Stromal cell of bone marrow (primary cell): ENCODE results near the gene DOCK8.

Experiments
- DNase-seq: peaks from one replicate; pipeline ENCODE4 v3.0.0-alpha.2; 2012; ENCODE audit warnings: low read depth

Gene DOCK8

GRCh38 chr9:503881-504852, 289.5 kb downstream of the DOCK8 start, which contains the start of gene KANK1:
Gene KANK1 (plus strand): TSS chr9:504695.
- peak; percentile 12 for DNase-seq

- DNase-seq: no peak
These were observed 290.5 kb downstream of the DOCK8 start for GRCh38 chr9:504921-505740.

- DNase-seq: no peak
These were observed 291.0 kb downstream of the DOCK8 start for GRCh38 chr9:505741-506059.

DNA sequence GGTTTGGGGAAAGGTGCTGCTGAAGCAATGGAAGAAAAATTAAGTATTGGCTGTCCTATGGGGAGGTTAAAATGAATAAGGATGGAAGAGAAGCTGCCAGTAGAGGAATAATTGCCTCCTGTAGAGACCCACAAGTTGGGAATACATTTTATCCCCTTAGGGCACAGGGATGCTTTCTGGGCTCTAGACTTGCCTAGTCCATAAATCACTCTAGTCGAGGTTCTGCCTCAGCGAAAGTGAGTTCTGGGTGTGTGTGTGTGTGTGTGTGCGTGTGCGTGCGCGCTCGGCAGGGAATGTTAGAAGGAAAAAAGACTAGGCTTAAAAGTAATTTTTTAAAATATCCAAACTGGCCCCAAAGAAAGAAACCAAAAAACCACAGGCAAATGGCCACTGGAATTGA, 291.6 kb downstream of the DOCK8 start:
- DNase-seq: no peak

- DNase-seq: no peak
These were observed 297.2 kb downstream of the DOCK8 start for GRCh38 chr9:511861-512260.

GRCh38 chr9:512555-513272, 298.0 kb downstream of the DOCK8 start:
- no peak for DNase-seq
